ENCODE results near the gene PPP4R3B.

Gene PPP4R3B

GRCh38 chr2:55502590-55503141 lies 114.8 kb downstream of the PPP4R3B start:
- no peak for DNase-seq

DNA sequence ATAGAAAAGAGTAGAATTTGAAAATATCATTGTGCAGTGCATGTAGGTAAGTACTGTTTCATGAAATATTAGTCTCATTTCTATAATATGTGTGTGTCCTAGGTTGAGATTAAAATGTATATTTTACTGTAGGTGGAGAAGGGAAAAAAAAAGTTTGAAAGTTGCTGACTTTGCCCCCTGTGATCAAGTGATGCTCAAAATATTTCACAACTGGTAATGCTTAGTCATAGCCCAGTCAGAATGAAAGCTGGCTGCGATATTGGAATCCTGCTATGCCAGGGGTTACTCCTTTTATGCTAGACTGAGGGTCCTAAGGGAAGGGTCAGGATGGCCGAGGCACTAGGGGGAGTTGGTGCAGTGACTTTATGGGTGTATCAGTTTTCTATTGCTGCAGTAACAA lies 117.4 kb downstream of the PPP4R3B start:
- DNase-seq, result no peak

GRCh38 chr2:55498582-55498981 lies 118.8 kb downstream of the PPP4R3B start:
- no peak for DNase-seq
